GM18502 (cell line): ENCODE results near the gene CSF1R.

Experiments
- ATAC-seq: cut with Tn5 transposase; IDR thresholded peaks from one replicate; pipeline ENCODE4 v1.9.1; 2021; ENCODE audit warnings: mild to moderate bottlenecking; ENCODE audit not compliant: unreplicated experiment, poor library complexity

CSF1R gene

GRCh38 chr5:150073677-150074076 is 12.7 kb downstream of the CSF1R start:
- no peak for ATAC-seq

- ATAC-seq: no peak
Measured at GRCh38 chr5:150073086-150073625, 13.2 kb downstream of the CSF1R start.

- ATAC-seq: no peak
Measured at GRCh38 chr5:150070821-150071220, 15.5 kb downstream of the CSF1R start.

GRCh38 chr5:150069672-150070627 is 16.4 kb downstream of the CSF1R start:
- ATAC-seq: no peak

GRCh38 chr5:150068961-150069645 is 17.3 kb downstream of the CSF1R start:
- ATAC-seq: no peak

GRCh38 chr5:150068472-150068871 is 17.9 kb downstream of the CSF1R start:
- ATAC-seq: no peak

GRCh38 chr5:150068071-150068470 is 18.3 kb downstream of the CSF1R start:
- ATAC-seq: no peak

- ATAC-seq: no peak
Measured at GRCh38 chr5:150067405-150067960, 18.9 kb downstream of the CSF1R start.

- no peak for ATAC-seq
Measured at GRCh38 chr5:150066901-150067396, 19.4 kb downstream of the CSF1R start.

GRCh38 chr5:150066436-150066835 is 19.9 kb downstream of the CSF1R start:
- no peak for ATAC-seq

GRCh38 chr5:150065886-150066285 is 20.5 kb downstream of the CSF1R start:
- ATAC-seq: no peak

- ATAC-seq: no peak
Measured at GRCh38 chr5:150065346-150065745, 21.0 kb downstream of the CSF1R start.

GRCh38 chr5:150064681-150065220 is 21.6 kb downstream of the CSF1R start:
- ATAC-seq: no peak

- ATAC-seq: no peak
Measured at GRCh38 chr5:150063638-150064037, 22.7 kb downstream of the CSF1R start.

- ATAC-seq: no peak
Measured at GRCh38 chr5:150062216-150062922, 24.0 kb downstream of the CSF1R start.

- no peak for ATAC-seq
Measured at GRCh38 chr5:150061538-150061995, 24.8 kb downstream of the CSF1R start.

- ATAC-seq: no peak
Measured at GRCh38 chr5:150060471-150060870, 25.9 kb downstream of the CSF1R start.

- ATAC-seq: no peak
Measured at GRCh38 chr5:150059623-150060022, 26.7 kb downstream of the CSF1R start.

- ATAC-seq: no peak
Measured at GRCh38 chr5:150058480-150059126, 27.8 kb downstream of the CSF1R start.
